Fibroblast of peridontal ligament (primary cell): ENCODE results near the gene ITGAV.
A peak's percentile ranks its signal among the peaks of the same experiment; 100 is the strongest.

Experiments used
- DNase-seq: peaks from one replicate; pipeline ENCODE4 v3.0.0-alpha.2; 2010; ENCODE audit errors: extremely low read depth

Gene ITGAV

DNA sequence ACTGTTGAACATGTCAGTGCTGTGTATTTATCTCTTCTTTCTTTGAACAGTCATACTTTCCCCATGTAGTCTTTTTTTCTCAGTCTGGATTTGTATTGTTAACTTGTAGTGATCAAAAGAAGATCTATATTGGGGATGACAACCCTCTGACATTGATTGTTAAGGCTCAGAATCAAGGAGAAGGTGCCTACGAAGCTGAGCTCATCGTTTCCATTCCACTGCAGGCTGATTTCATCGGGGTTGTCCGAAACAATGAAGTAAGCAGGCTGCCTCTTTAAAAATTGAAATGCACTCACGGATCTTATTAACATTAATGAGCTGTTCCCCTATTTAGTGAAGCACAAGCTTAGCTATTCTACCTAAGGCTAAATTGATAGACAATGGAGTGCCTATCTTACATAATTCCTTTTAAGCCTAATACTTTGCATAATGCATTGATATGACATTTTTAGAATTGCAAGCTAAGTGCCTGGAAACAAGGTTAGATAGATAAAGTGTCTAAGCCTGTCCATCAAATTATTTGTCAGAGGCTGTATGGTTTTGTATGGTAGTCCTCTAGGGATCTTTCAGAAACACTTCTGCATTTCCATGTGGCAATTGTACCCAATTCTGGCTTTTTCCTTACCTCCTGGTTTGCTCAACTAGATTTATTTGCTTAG is 74.7 kb downstream of the ITGAV start:
- DNase-seq, result no peak

DNA sequence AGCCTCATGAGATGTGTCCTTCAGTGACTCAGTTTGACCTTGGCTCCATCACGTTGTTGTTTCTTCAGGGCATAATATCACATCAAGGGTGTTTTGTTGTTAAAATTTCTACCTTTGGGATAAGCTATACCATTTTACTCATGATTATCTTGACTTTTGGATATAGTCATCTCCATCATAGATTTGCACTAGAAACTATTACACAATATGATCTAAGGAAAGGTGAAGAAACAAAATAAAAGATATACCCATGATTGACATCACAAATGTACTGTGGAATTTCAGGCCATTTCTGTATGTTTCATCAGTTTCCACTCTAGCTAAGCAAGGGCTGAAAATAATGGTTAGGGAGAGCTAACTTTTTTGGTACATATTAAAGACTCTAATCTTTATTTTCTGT is 79.3 kb downstream of the ITGAV start:
- DNase-seq, result no peak

DNA sequence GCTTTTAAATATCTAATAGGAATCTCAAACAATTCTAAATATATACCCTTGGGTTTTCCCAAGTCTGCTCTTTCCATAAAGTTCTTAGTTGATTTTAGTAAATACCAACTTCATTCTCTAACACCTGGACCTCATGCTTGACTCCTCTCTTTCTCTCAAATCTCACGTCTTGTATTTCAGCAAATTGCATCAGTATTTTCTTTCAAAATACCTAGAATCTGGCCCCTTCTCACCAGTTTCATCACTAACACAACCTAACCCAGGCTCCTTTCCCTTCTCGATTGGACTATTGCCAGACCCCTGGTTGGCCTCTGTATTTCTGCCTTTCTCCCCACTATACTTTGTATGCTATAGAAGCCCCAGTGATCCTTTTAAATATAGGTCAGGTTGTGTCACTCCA is 81.0 kb downstream of the ITGAV start:
- no peak for DNase-seq

DNA sequence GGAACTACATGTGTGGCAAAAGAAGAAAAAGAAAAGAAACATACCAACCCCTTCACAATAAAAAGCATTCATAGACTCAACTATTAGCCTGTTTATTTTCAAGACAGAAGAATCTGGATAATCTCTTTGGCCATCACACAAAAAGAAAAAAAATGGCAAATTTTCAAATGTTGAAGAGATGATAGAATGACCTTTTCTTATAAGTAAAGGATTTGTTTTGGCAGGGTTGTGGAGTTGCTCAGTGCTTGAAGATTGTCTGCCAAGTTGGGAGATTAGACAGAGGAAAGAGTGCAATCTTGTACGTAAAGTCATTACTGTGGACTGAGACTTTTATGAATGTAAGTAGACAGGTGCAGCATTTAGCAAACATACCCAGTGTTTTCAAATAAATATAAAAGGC is 85.5 kb downstream of the ITGAV start:
- no peak for DNase-seq

DNA sequence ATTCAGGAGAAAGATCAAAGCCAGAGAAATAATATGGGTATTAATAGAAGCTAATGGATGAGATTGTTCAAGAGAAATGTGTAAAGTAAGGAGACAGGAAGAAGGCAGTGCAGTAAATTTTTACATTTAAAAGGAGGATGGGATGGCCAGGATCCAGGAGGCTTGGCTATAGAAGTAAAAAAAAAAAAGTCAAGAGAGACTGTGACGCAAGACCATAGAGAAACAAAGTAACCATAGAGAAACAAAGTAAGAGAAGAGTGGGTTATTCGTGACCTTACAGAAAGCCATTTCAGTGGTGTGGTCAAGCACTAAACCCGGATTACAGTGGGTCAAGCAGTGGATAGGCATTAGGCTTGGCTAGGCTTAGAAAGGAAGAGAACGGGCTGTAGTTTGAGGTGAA is 93.5 kb downstream of the ITGAV start:
- peak; percentile 47 for DNase-seq

DNA sequence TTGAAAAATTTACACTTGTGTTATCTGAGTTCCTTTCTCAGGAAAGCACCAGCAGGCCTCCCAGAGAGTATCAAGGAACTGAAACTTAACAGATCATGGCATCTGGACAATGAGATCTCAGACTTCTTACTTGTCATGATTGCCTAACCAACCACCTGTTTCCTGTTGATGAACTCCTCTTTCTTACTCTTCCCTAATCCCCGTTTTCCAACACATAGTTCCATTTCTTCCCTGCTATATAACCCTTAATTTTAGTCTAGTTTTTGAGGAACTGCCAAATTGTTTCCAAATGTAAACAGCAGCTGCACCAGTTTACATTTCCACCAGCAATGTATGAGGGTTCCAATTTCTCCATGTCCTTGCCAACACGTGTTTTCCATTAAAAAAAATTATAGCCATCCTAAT is 98.0 kb downstream of the ITGAV start:
- DNase-seq, result peak; percentile 97

DNA sequence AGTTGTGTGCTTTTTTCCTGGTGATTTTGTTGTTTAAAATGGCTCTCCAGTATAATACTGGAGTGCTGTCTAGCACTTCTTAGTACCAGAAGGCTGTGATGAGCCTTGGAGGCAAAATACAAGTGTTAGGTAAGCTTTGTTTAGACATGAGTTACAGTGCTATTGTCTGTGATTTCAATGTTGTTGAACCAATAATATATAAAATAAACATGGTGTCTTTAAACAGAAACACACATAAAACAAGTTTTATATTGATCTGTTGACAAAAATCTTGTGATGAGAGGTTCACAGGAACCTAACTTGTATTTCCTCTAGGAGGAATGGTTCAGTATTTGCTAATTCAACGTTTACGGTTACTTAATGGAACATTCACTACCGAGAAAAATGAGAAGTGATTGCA is 99.0 kb downstream of the ITGAV start:
- DNase-seq, result no peak

DNA sequence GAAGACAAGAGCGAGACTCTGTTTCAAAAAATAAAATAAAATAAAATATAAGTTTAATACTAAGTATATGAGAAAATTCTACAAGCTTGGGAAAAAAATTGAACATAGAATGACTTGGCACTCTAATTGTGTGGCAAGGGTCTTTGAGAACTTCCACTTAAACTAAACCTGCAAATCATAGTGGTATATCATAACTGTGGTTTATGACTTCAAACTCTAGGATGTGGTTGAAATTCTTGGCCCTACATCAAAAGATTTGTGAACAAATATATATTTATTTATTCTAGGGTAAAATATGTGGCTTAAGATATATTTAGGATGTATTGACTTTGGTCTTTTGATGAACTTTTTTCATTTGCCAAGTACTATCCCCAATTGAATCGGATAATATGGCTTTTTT is 100.9 kb downstream of the ITGAV start:
- peak; percentile 20 for DNase-seq

DNA sequence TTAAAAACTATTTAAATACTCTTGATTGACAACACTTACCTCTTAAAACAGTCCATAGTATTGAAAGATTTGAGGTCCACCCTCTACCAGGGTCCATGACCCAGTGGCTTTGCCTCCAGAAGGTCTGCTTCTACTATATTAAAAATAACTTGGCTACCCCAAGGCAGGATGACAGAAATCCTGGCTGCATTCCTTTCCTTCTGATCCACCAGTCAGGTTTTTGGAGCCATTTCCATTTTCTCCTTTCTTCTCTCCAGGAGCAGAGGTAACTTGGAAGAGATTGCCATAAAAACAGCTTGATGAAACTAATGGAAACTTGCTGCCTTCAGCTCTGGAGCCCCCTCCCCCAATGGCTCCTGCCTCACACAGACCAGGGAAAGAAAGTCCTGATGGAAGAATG is 101.4 kb downstream of the ITGAV start:
- no peak for DNase-seq

DNA sequence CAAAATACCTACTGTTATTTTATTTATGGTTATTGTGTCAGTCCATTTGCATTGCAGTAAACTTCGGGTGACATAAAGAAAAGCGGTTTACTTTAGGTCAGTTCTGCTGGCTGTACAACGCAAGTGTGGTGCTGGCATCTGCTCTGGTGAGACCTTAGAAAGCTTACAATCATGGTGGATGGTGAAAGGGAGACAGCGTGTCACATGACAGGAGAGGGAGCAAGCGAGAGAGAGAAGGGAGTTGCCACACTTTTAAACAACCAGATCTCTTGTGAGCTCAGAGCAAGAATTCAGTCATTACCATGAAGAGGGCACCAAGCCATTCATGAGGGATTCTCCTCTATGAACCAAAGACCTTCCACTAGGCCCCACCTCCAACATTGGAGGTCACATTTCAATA is 102.0 kb downstream of the ITGAV start:
- DNase-seq, result no peak

DNA sequence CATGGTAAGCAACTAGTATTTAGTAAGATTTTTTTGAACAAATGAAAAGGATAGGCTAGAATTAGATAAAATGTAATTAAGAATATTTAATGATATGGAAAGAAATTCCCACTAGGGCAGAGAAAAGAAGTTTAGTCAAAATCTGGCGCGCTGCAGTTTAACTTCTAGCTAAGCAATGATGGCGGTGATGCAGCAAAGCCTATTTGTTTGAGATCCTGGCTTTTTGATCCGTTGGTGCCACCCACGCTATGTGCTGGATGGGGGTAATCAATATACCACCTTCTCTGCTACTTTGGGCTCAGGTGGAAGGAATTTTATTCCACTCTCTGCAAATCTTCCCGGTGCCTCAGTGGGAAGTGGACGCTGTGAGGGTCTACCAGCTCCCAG is 103.6 kb downstream of the ITGAV start:
- DNase-seq, result peak; percentile 15

DNA sequence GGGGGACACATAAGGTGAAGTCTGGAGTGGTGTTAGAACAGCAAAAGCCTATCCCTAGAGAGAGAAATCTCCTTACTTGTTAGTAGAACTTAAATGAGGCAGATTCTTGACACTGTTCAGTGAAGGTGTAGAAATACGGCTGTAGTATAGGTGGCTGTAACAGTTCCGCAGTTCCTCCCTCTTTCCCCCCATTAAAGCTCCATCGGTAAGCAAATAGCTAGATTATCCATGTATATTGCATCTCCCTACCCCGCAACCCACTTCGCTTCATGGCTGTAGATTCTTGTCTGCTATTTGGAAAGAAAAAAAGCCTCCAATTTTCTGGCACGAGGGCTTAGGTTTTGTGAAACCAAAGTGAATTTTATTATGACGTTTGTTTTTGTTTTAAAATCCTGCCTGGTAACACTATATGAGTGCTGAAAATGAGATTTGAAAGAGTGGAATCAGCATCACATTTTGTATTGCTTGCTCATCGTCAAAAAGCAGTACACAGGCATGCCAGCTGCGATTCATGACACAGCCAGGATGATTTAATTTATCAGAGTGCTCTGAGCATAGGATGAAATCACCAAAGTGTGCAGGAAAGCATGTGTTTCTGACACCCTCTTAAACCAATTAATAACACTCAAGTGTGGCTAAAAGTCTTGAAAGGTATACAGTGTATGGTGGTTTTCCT is 105.4 kb downstream of the ITGAV start:
- peak; percentile 89 for DNase-seq

DNA sequence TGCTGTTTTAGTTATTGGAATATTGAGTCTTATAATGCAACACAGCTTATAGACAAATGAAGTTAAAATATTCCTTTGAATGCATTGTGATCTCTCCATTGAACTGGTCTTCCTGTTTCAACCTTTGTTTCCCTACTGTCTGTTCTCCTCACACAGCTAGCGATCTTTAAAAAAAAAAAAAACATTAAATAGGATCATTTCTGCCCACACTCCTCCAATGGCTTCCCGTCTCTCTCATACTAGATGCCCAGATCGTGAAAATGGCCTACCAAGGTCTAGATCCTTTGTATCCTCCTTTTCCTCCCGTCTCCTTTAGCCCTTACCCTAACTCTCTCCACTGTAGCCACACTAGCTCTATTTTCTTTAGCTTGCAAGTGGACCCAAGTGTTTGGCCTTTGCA is 106.4 kb downstream of the ITGAV start:
- DNase-seq, result no peak

DNA sequence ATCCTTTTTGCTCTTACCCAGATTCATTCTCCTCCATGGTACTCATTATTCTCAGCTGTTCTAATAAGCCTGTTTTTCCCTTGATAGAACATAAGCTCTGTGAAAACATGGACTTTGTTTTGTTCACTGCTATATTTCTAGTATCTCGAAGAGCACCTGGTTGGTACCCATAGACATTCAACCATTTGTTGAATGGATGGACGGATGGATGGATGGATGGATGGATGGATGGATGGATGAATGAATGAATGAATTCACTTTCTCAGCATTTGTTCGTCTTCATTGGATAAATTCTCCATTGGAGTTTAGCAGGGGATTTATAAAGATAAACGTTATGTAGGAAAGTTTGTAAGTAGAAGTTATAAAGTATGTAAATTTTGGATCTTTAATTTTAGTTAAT is 106.9 kb downstream of the ITGAV start:
- DNase-seq, result no peak

DNA sequence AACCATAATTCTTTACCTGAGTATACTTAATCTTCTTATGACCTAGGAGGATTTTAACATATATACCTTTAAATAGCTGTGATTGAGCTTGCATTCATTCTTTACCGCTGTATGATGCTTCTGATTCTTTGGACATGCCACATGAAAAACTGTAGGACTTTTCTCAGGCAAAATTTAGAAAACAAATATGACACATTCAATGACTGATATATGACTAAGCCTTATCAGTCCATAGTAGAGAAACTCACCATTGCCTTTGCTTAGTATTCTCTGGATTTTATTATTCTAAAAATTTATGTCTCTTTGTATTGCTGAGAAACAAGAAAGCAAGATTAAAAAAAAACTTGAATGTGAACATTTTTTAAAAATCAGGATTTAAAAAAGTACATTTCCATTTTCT is 107.7 kb downstream of the ITGAV start:
- peak; percentile 16 for DNase-seq

DNA sequence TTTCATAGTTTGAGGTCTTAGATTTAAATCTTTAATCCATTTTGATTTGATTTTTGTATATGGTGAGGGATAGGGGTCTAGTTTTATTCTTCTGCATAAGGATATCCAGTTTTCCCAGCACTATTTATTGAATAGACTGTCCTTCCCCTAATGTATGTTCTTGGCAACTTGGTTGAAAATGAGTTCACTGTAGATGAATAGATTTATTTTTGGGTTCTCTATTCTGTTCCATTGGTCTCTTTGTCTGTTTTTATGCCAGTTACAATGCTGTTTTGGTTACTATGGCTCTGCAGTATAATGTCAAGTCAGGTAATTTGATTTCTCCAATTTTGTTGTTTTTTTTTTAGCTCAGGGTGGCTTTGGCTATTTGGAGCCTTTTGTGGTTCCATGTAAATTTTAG is 109.9 kb downstream of the ITGAV start:
- no peak for DNase-seq

DNA sequence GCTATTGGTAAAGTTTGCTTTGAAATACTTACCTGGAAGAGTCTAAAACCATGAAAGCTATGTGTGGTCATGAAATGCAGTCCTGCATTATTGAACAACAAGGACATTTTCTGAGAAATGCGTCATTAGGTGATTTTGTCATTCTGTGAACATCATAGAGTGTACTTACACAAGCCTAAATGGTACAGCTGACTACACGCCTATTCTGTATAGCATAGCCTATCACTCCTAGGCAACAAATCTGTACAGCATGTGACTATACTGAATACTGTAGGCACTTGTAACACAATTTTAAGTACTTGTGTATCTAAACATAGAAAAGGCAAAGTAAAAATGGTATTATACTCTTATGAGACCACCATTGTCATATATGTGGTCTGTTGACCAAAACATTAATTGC is 112.2 kb downstream of the ITGAV start:
- DNase-seq, result no peak

DNA sequence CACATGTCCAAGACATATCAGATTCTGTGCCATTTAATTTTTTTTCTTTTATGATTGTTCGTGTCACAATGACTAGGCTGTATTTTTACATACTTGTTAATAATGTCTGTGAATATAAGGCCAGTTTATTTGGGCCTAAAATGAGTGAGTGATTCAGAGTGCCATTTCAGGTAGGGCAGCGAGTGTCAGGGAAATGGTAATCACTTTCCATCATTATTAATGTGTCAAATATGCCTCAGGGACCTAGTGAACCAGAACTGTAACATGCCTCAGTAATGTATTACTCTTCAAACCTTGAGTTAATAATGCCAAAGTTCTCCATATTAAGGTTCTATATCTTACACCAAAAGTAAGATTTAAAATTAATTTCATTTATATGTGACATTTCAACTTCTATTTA is 112.6 kb downstream of the ITGAV start:
- DNase-seq, result no peak

DNA sequence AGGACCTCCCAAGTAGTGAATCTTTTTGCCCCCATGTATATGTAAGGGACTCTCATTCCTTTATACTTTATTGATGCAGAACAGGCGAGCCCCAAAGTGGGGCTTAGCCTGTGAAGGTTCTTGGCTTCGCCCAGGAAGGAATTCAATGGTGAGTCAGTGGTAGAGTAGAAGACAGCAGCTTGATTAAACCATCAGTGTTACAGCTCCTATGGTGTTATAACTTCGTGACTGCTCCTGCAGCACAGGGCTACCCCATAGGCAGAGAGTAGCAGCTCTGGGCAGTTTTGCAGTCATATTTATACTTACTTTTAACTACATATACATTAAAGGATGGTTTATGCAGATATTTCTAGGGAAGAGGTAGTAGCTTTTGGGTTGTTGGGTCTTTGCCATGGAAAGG is 115.0 kb downstream of the ITGAV start:
- no peak for DNase-seq

DNA sequence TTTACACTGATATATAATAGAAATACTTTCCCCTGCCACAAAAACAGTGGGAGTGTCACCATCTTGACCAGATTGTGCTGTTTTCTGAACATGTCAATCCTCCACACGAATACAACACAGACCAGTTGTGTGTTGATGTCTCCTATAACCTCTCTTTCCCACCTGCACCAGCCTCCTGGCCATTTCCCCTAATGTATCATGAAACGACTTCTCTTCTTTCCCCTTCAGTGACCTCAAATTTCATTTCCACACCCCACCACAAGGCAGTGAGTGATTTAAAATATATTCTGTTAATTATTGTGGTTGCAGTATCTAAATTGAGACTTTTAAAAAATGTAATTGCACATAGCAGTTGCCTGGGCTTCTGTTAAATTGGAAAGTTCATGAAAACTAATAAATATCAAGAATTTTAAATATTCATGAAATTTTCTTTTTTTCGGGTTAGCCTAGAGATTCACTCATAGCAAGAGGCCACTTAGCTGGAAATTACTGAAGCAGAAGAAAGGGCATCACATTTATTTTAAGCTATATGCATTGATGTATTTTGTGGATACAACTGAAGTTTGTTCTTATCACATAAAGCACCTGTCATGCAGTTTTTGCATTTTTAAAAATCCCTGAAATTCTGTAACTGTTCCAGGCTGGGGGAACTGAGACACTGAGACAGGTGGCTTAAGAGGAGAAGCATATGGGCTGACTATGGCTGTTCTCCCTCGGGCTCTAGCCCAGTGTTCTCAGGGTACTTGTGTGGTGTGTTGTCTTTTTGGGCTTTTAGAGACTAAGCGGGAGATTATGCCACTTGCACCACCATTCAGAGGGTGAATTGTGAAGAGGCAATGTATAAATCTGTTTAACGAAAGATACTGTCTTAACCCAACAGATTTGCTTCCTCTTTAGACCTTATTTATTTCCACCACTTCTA is 119.9 kb downstream of the ITGAV start:
- no peak for DNase-seq

DNA sequence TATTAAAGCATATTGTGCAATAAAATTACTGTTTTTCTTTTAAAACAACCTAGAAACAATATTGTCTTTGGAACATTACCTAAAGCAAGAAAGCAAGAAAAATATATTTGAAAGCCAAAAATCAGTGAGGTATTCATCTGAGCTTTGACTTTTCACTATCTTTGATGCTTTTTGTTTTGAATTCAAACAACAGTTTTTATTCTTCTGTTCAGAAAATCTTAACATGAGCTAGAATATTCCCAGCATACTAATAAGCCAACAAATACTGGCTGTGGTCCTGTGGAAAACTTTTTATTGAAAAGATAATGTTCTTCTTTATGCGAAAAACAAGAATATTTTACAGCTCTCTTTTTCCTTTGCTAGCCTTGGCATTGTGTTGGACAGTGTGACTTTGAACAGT is 123.8 kb downstream of the ITGAV start:
- DNase-seq, result no peak

DNA sequence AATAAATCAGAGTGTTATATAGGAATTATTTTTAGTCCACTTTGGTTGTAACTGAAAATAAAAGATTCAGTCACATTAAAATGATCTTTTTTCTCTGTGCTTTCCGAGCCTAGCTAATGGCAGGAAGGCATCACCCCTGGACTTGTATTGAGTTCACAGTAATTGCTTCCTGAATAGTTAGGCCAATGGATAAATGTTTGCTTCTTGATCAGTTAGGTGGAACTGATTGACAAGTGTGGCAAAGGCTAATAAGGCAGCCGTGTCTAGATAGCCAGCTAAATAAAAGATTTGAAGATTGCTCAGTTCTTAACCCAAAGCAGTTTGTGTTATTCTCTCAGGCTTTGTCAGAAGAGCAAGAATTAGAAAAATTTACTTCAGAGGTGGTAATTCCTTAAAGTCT is 124.8 kb downstream of the ITGAV start:
- DNase-seq, result no peak

DNA sequence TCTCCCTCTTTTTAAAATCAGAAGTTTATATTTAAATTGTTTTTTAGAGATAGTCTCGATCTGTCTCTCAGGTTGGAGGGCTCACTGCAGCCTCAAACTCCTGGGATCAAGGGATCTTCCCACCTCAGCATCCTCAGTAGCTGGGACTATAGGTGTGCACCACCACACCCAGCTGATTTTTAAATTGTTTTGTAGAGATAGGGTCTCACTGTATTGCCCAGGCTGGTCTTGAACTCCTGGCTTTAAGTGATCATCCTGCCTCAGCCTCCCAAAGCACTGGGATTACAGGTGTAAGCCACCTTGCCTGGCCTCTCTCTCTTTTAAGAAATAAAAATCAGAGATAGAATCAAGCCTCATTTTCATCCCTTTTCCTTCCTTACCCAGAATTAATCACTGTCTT is 126.1 kb downstream of the ITGAV start:
- DNase-seq, result no peak
